Thyroid gland (tissue), 4 donors: ENCODE data around the gene ZNF507. TPM values are rescaled to one million over a fixed set of nuclear protein-coding genes. Genes with fewer than 3 reads are reported as not detected.

ENCODE experiments used
- DNase-seq, 2 donors: peaks; one replicate each; pipeline ENCODE4 v3.0.0-alpha.2; 2019
- H3K27ac ChIP-seq, 3 donors: fragments of 200-600 bp; sonication (generic); 1 replicate in 2 of 3; 2 replicates in 1 of 3; pipeline ENCODE4 v1.5.1; 2016 to 2019; ENCODE audit warnings: mild to moderate bottlenecking in 1 of 3, moderate library complexity in 1 of 3
- H3K27me3 ChIP-seq: fragments of 200-600 bp; sonication (generic); one replicate; pipeline ENCODE4 v1.5.1; 2019
- H3K36me3 ChIP-seq, 2 donors: fragments of 200-600 bp; sonication (generic); one replicate each; pipeline ENCODE4 v1.5.1; 2016 to 2019
- H3K4me1 ChIP-seq, 2 donors: fragments of 200-600 bp; sonication (generic); one replicate each; pipeline ENCODE4 v1.5.1; 2017 to 2019
- H3K4me3 ChIP-seq, 3 donors: fragments of 200-600 bp; sonication (generic); replicated peaks in 1 of 3; 1 replicate in 2 of 3; 2 replicates in 1 of 3; pipeline ENCODE4 v1.5.1; 2016; ENCODE audit warnings: mild to moderate bottlenecking in 1 of 3
- H3K9me3 ChIP-seq: fragments of 200-600 bp; sonication (generic); one replicate; pipeline ENCODE4 v1.5.1; 2017
- CTCF ChIP-seq, 6 experiments: fragments of 200-600 bp in 3 of 6; fragments of 450-650 bp in 3 of 6; sonication (generic) in 3 of 6; IDR thresholded peaks; one replicate each; pipeline ENCODE4 v1.5.1; 2016 to 2019; ENCODE audit warnings: antibody characterized with exemption in 6 of 6, mild to moderate bottlenecking in 2 of 6, inconsistent platforms in 1 of 6, moderate library complexity in 1 of 6
- POLR2A ChIP-seq, 2 donors: fragments of 450-650 bp; IDR thresholded peaks; one replicate each; pipeline ENCODE4 v1.6.1; 2017; ENCODE audit warnings: antibody characterized with exemption in 2 of 2, mild to moderate bottlenecking in 2 of 2, moderate library complexity in 1 of 2
- WGBS, 2 donors: methylation state at CpG; one replicate each; pipeline ENCODE4 v1.1.5; 2017; 5-methylcytosine and 5-hydroxymethylcytosine counted together
- intact Hi-C: fragments of 100-400 bp; cut with DNase I; formaldehyde crosslinking; loops from one replicate; pipeline ENCODE4 v1.15.1; 2023
- total RNA-seq, 4 donors: library from RNA; depleted of rRNA; stranded (reverse); fragments of >200 nt; gene quantifications; one replicate each; pipeline ENCODE4 v1.2.3, GENCODE V29; 2016

ZNF507 gene
- total RNA-seq, 4 donors from 2014 or later, result 28.6 to 46.9 (median 38.0) TPM

- TF ChIP-seq CTCF (IDR thresholded peaks at IDR 0.05) (no peak), POLR2A (IDR thresholded peaks at IDR 0.05) (no peak)
These were observed 82.1 kb downstream of the ZNF507 start for GRCh38 chr19:32427536-32427935.

GRCh38 chr19:32436692-32437091, 91.3 kb downstream of the ZNF507 start:
- no peak for TF ChIP-seq POLR2A (IDR thresholded peaks at IDR 0.05)
- no peak for TF ChIP-seq CTCF (IDR thresholded peaks at IDR 0.05)
- Histone ChIP-seq H3K4me3 (no peak overlapping the region), H3K4me1 (no peaks in the 10 kb centered on the region), H3K27ac (no peak overlapping the region), H3K36me3 (peaks cover 0 to 6% of the 10 kb centered on the region in 2 donors), H3K27me3 (no peaks in the 10 kb centered on the region), H3K9me3 (no peaks in the 10 kb centered on the region)
- 90 to 94% methylated on average over 6 of the region's 6 CpGs for WGBS, 2 donors
- DNase-seq, result no peak
- intact Hi-C loops, result no loop called here

More at GRCh38 chr19:32427536-32427935, 82.1 kb downstream of the ZNF507 start:
- no peaks in the 10 kb centered on the region for H3K4me1 ChIP-seq
- no peak for DNase-seq
- 94 to 96% methylated on average over 3 of the region's 3 CpGs for WGBS, 2 donors
- H3K27me3 ChIP-seq, result no peaks in the 10 kb centered on the region
- H3K36me3 ChIP-seq, result no peaks in the 10 kb centered on the region
- no peaks in the 10 kb centered on the region for H3K9me3 ChIP-seq
- H3K4me3 ChIP-seq, result no peak overlapping the region
- intact Hi-C loops, result no loop called here
- no peak overlapping the region for H3K27ac ChIP-seq

GRCh38 chr19:32437096-32437495, 91.7 kb downstream of the ZNF507 start:
- no peak overlapping the region for H3K4me3 ChIP-seq
- no peaks in the 10 kb centered on the region for H3K4me1 ChIP-seq
- no peak overlapping the region for H3K27ac ChIP-seq
- intact Hi-C loops, result no loop called here
- TF ChIP-seq CTCF (IDR thresholded peaks at IDR 0.05) (no peak), POLR2A (IDR thresholded peaks at IDR 0.05) (no peak)
- WGBS, 2 donors, result 97 to 100% methylated on average over 1 of the region's 1 CpG
- peaks cover 0 to 6% of the 10 kb centered on the region in 2 donors for H3K36me3 ChIP-seq
- H3K27me3 ChIP-seq, result no peaks in the 10 kb centered on the region
- DNase-seq, result no peak
- no peaks in the 10 kb centered on the region for H3K9me3 ChIP-seq

Other genes starting within 250 kb of the ZNF507 start
- 10 to 100 TPM; 29.7 to 49.2 (median 39.8) TPM for gene DPY19L3, start 60.2 kb downstream of the ZNF507 start, total RNA-seq
- 100 to 1,000 TPM in 2 of 4 donors, 10 to 100 TPM in 2; 70.0 to 111 (median 93.7) TPM for gene PDCD5, start 235.6 kb downstream of the ZNF507 start, total RNA-seq